Endothelial cell of umbilical vein (primary cell): ENCODE data around the gene HKDC1. TPM values are rescaled to one million over a fixed set of nuclear protein-coding genes. Genes with fewer than 3 reads are reported as not detected.
A peak's percentile ranks its signal among the peaks of the same experiment; 100 is the strongest.
"Not testable (repeated sequence)": the region's sequence is repeated elsewhere in the genome, so short reads cannot be mapped to it uniquely, and the experiment has no call there.

ENCODE experiments used
- BruUV-seq: library from RNA; stranded (reverse); fragments of 400-500 nt; replicated peaks from 2 replicates; lab custom pipeline; 2021; lab: Mats Ljungman, UMichigan
- CTCF ChIA-PET: fragments of 300-600, 350-600 bp; sonication (Branson Sonifier 250); formaldehyde crosslinking; loops from one replicate; lab custom pipeline; 2021; ENCODE audit warnings: antibody characterized with exemption, inconsistent platforms; lab: Charles Lee
- POLR2A ChIA-PET: fragments of 300-600, 350-600 bp; sonication (Branson Sonifier 250); formaldehyde crosslinking; loops from one replicate; lab custom pipeline; 2021; ENCODE audit warnings: antibody characterized with exemption, inconsistent platforms; lab: Charles Lee
- DNase-seq: peaks from one replicate; pipeline ENCODE4 v3.0.0-alpha.2; 2011; ENCODE audit warnings: low read depth, low spot score
- FAIRE-seq: peaks from 2 replicates; lab custom pipeline; 2011; peaks lifted over from hg19 to GRCh38; lab: Jason Lieb, UNC
- H2AFZ ChIP-seq: 2 replicates; pipeline ENCODE4 v1.6.0; 2012; ENCODE audit warnings: low read depth, low read length, control low read depth, inconsistent platforms
- H3K27ac ChIP-seq: 2 replicates; pipeline ENCODE4 v1.5.1; 2011; ENCODE audit warnings: low read depth, mild to moderate bottlenecking, control low read depth, low read length, moderate library complexity; ENCODE audit not compliant: insufficient read depth
- H3K27me3 ChIP-seq, 2 experiments: 2 replicates each; pipeline versions ENCODE4 v1.6.0 to v1.6.1; 2011; ENCODE audit warnings: low read length in 2 of 2, mixed read lengths in 1 of 2; ENCODE audit not compliant: control insufficient read depth in 2 of 2, insufficient read depth in 2 of 2
- H3K36me3 ChIP-seq, 2 experiments: 2 replicates in 1 of 2; 3 replicates in 1 of 2; pipeline ENCODE4 v1.5.1; 2011; ENCODE audit warnings: low read length in 2 of 2, mild to moderate bottlenecking in 1 of 2, moderate library complexity in 1 of 2; ENCODE audit not compliant: control insufficient read depth in 2 of 2, insufficient read depth in 2 of 2; ENCODE audit errors: extremely low read depth in 1 of 2
- H3K4me1 ChIP-seq: 3 replicates; pipeline ENCODE4 v1.5.1; 2011; ENCODE audit warnings: mild to moderate bottlenecking, low read length; ENCODE audit not compliant: control insufficient read depth, insufficient read depth; ENCODE audit errors: extremely low read depth
- H3K4me2 ChIP-seq: 2 replicates; pipeline ENCODE4 v1.6.1; 2011; ENCODE audit warnings: low read length, control low read depth, mixed read lengths; ENCODE audit not compliant: insufficient read depth
- H3K4me3 ChIP-seq, 3 experiments: fragments of 200-600 bp in 1 of 3; sonication (generic), shearing (Covaris generic) in 1 of 3; replicated peaks in 1 of 3; 2 replicates each; pipeline ENCODE4 v1.5.1; 2011 to 2016; ENCODE audit warnings: control low read depth in 3 of 3, low read length in 3 of 3, mild to moderate bottlenecking in 2 of 3, inconsistent platforms in 1 of 3, low read depth in 1 of 3, moderate library complexity in 1 of 3; ENCODE audit not compliant: insufficient read depth in 1 of 3
- H3K79me2 ChIP-seq: 2 replicates; pipeline ENCODE4 v1.6.0; 2012; ENCODE audit warnings: low read length, inconsistent platforms; ENCODE audit not compliant: control insufficient read depth, insufficient read depth
- H3K9ac ChIP-seq: replicated peaks from 2 replicates; pipeline ENCODE3; 2011; ENCODE audit warnings: low read length, control low read depth; ENCODE audit not compliant: insufficient read depth; ENCODE audit errors: extremely low read depth
- H3K9me1 ChIP-seq: replicated peaks from 3 replicates; pipeline ENCODE4 v1.6.0; 2011; ENCODE audit warnings: mild to moderate bottlenecking, low read length; ENCODE audit not compliant: control insufficient read depth, insufficient read depth; ENCODE audit errors: extremely low read depth
- H3K9me3 ChIP-seq: replicated peaks from 2 replicates; pipeline ENCODE4 v1.5.1; 2012; ENCODE audit warnings: low read length, inconsistent platforms; ENCODE audit not compliant: control insufficient read depth, insufficient read depth
- H4K20me1 ChIP-seq: replicated peaks from 2 replicates; pipeline ENCODE3; 2011; ENCODE audit warnings: mild to moderate bottlenecking, low read length; ENCODE audit not compliant: control insufficient read depth, insufficient read depth; ENCODE audit errors: extremely low read depth
- EZH2 ChIP-seq: IDR thresholded peaks from 2 replicates; pipeline ENCODE4 v1.6.1; 2012; ENCODE audit warnings: borderline replicate concordance, low read depth, mild to moderate bottlenecking, moderate library complexity, low read length, inconsistent platforms; ENCODE audit not compliant: severe bottlenecking
- FOS ChIP-seq: IDR thresholded peaks from 2 replicates; pipeline ENCODE4 v1.6.1; 2011; ENCODE audit warnings: mild to moderate bottlenecking, low read length, moderate library complexity, borderline replicate concordance; ENCODE audit not compliant: insufficient read depth
- GATA2 ChIP-seq: IDR thresholded peaks from 2 replicates; pipeline ENCODE4 v1.7.0; 2011; ENCODE audit warnings: low read depth, mild to moderate bottlenecking, moderate library complexity, mixed read lengths, low read length; ENCODE audit not compliant: insufficient read length, insufficient read depth
- JUN ChIP-seq: IDR thresholded peaks from 2 replicates; pipeline ENCODE4 v1.6.1; 2011; ENCODE audit warnings: borderline replicate concordance, low read depth; ENCODE audit not compliant: insufficient read length, insufficient read depth
- MYC ChIP-seq: IDR thresholded peaks from one replicate; pipeline ENCODE4 v1.6.1; 2011; ENCODE audit warnings: mild to moderate bottlenecking, low read depth, low read length
- POLR2AphosphoS5 ChIP-seq: IDR thresholded peaks from 2 replicates; pipeline ENCODE4 v1.6.1; 2012; ENCODE audit warnings: low read depth, mild to moderate bottlenecking, control low read depth, low read length, moderate library complexity; ENCODE audit not compliant: insufficient read depth
- dilution Hi-C: fragments of 300-500 bp; cut with MboI; formaldehyde crosslinking; loops from one replicate; pipeline ENCODE4 v1.15.0; 2019; ENCODE audit warnings: low sequenced_read_pairs; ENCODE audit not compliant: extremely low pct_ligation_motif_present
- intact Hi-C: fragments of 100-400 bp; cut with micrococcal nuclease; formaldehyde crosslinking; loops from one replicate; pipeline ENCODE4 v1.10.0; 2022
- polyA plus RNA-seq, 4 experiments: library from polyadenylated mRNA; depleted of rRNA in 3 of 4; stranded (reverse) in 3 of 4; unstranded in 1 of 4; fragments of >200 nt; gene quantifications; 2 replicates each; pipeline versions ENCODE4 v1.2.1 to v1.2.3, GENCODE V29; 2011 to 2012; ENCODE audit warnings: missing spikeins in 1 of 4
- total RNA-seq: library from RNA; stranded (reverse); gene quantifications from 2 replicates; pipeline ENCODE4 v1.2.3, GENCODE V29; 2021
- TF ChIP-seq, protein P1 (sequence below), 2 donors: IDR thresholded peaks; 1 replicate in 1 of 2; 2 replicates in 1 of 2; pipeline ENCODE4 v1.5.1; 2011; ENCODE audit warnings: low read length in 2 of 2, mild to moderate bottlenecking in 2 of 2, moderate library complexity in 2 of 2, control low read depth in 1 of 2, inconsistent platforms in 1 of 2, low read depth in 1 of 2; ENCODE audit not compliant: insufficient read depth in 1 of 2; ENCODE audit errors: extremely low read depth in 1 of 2

Gene HKDC1
- total and polyA plus RNA-seq, 2 donors (not counting 3 experiments of a cell fraction or from before 2014, with no cell fraction given) = not detected

DNA sequence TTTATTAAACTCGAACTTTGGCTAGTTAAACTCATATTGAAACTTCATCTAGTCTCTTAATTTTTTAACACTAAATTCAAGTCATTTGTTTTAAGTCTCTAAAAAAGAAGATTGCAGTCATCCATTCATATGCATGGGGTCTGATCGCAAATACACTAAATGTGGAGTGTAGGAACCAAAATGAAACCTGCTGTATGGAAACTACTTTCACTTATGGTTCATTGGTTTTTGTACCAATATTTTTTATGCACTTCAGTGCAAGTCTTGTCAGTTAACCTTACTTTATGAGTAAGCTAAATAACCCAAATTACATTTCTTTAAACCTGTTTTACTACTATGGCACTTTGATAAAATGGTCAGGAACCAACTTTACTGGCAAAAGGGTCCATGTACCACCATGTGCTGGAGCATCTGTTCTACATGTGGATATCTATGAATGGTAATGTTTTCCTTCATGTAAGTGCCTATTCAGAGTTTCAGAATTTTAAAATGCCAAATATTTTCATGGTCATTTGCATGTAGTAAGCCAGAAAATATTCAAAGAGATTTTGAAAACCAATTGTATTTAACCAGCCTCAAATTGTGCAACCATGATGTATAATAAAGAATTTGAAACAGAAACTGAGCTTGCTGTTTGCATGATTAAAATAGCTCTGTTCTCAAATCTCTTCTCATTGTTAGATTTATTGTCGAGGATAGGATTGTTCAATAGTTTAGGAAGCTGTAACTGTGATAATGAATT, 47.7 kb upstream of the HKDC1 start:
- Histone ChIP-seq H4K20me1 (no peaks in the 10 kb centered on the region), H3K27ac (no peak overlapping the region), H3K4me1 (no peaks in the 10 kb centered on the region), H3K9ac (no peak overlapping the region), H3K9me3 (no peaks in the 10 kb centered on the region), H3K36me3 (peaks cover 6 to 9% of the 10 kb centered on the region in 2 experiments), H3K9me1 (no peaks in the 10 kb centered on the region), H3K4me3 (no peak overlapping the region), H2AFZ (no peak overlapping the region), H3K4me2 (no peak overlapping the region), H3K79me2 (no peaks in the 10 kb centered on the region), H3K27me3 (no peaks in the 10 kb centered on the region)
- intact Hi-C loops (loop anchor here (2.0 kb wide), 1 partner anchor 178 kb away; no protein-coding TSS in a partner anchor), dilution Hi-C loops (no loop called here)
- TSS peak; percentile 35 for BruUV-seq
- FAIRE-seq = no peak
- POLR2A ChIA-PET = no interaction called here
- no peak for TF ChIP-seq JUN
- TF ChIP-seq FOS = no peak
- no peak for TF ChIP-seq POLR2AphosphoS5
- TF ChIP-seq MYC = no peak
- no peak for TF ChIP-seq EZH2
- no peak for TF ChIP-seq GATA2
- TF ChIP-seq, protein P1, sequence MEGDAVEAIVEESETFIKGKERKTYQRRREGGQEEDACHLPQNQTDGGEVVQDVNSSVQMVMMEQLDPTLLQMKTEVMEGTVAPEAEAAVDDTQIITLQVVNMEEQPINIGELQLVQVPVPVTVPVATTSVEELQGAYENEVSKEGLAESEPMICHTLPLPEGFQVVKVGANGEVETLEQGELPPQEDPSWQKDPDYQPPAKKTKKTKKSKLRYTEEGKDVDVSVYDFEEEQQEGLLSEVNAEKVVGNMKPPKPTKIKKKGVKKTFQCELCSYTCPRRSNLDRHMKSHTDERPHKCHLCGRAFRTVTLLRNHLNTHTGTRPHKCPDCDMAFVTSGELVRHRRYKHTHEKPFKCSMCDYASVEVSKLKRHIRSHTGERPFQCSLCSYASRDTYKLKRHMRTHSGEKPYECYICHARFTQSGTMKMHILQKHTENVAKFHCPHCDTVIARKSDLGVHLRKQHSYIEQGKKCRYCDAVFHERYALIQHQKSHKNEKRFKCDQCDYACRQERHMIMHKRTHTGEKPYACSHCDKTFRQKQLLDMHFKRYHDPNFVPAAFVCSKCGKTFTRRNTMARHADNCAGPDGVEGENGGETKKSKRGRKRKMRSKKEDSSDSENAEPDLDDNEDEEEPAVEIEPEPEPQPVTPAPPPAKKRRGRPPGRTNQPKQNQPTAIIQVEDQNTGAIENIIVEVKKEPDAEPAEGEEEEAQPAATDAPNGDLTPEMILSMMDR (IDR thresholded peaks at IDR 0.05; ENCODE audit: extremely low read depth in 1 of 2, insufficient read depth in 1 of 2, low read depth in 1 of 2, low read length in 2 of 2) = no peak
- DNase-seq = no peak
- CTCF ChIA-PET = interaction anchor here (1.5 to 1.7 kb wide), 3 partner anchors 9 to 168 kb away, joined by 4 read pairs; no protein-coding TSS in a partner anchor

DNA sequence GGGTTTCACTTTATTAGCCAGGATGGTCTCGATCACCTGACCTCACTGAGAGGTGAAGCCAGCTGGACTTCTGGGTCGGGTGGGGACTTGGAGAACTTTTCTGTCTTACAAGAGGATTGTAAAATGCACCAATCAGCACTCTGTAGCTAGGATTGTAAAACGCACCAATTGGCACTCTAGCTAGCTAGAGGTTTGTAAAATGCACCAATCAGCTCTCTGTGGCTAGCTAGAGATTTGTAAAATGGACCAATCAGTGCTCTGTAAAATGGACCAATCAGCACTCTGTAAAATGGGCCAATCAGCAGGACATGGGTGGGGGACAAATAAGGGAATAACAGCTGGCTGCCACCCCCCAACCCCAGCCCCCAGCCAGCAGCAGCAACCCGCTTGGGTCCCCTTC, 44.8 kb upstream of the HKDC1 start:
- H3K79me2 ChIP-seq, intact Hi-C loops, H3K36me3 ChIP-seq, H3K9me3 ChIP-seq, H3K9ac ChIP-seq, H2AFZ ChIP-seq, BruUV-seq, DNase-seq, H4K20me1 ChIP-seq, H3K27me3 ChIP-seq, H3K27ac ChIP-seq, H3K4me3 ChIP-seq, H3K4me1 ChIP-seq, POLR2A ChIA-PET, dilution Hi-C loops, H3K4me2 ChIP-seq, H3K9me1 ChIP-seq, FAIRE-seq: not testable (repeated sequence)
- CTCF ChIA-PET = interaction anchor here (1.0 to 2.2 kb wide), 2 partner anchors 170 to 207 kb away, joined by 3 to 8 read pairs; no protein-coding TSS in a partner anchor
